ENCODE measurements around the gene LMAN1L.

DNA sequence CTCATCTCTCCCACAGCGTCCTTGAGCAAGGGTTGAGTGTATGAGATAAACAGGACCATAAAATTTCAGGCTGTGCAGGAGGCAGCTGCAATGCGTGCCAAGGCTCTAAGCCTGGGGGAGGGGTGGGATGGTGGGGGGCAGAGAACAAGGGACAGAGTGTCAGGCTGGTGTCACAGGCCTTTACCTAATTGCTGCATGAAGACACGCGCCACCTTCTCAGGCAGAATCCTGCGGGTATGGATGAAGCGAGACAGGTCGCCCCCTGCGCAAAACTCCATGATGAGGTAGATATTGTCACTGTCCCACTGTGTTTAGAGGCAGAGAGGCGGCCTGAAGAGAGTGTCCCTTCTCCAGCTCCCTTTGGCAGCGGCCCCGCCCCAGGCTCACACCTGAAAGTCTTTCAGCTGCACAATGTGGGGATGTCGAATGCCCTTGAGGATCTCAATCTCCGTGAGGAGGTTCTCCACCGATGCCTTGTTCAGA, 29.3 kb downstream of the LMAN1L start:
- TF ChIP-seq, protein P1, sequence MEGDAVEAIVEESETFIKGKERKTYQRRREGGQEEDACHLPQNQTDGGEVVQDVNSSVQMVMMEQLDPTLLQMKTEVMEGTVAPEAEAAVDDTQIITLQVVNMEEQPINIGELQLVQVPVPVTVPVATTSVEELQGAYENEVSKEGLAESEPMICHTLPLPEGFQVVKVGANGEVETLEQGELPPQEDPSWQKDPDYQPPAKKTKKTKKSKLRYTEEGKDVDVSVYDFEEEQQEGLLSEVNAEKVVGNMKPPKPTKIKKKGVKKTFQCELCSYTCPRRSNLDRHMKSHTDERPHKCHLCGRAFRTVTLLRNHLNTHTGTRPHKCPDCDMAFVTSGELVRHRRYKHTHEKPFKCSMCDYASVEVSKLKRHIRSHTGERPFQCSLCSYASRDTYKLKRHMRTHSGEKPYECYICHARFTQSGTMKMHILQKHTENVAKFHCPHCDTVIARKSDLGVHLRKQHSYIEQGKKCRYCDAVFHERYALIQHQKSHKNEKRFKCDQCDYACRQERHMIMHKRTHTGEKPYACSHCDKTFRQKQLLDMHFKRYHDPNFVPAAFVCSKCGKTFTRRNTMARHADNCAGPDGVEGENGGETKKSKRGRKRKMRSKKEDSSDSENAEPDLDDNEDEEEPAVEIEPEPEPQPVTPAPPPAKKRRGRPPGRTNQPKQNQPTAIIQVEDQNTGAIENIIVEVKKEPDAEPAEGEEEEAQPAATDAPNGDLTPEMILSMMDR (IDR thresholded peaks at IDR 0.05) = no peak
- TF ChIP-seq EP300 (IDR thresholded peaks at IDR 0.05) (no peak), POLR2A (IDR thresholded peaks at IDR 0.05) (no peak)

Data from tibial nerve (tissue), 4 donors.